ENCODE data around the gene SLC4A8.

DNA sequence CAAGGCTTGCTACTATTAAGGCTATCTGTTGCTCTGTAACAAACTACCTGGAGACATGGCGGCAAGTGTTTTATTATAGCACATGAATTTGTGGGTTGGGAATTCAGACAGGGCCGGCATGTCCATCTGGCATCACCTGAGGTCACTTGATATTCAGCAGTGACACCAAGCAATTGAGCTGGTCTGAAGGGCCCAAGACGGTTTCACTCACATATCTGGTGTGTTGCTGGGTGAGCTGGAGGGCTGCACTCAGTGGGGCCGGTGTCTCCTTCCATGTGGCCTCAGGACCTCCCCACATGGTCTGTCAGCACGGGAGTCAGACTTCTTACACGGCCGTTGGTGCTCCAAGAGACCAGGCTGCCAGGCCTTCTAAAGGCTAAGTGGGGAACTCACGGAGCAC is 114.0 kb downstream of the SLC4A8 start:
- TF ChIP-seq ZFP30 (CRISPR knock-in tag; IDR thresholded peaks at IDR 0.05), result no peak
- TF ChIP-seq, protein P1, sequence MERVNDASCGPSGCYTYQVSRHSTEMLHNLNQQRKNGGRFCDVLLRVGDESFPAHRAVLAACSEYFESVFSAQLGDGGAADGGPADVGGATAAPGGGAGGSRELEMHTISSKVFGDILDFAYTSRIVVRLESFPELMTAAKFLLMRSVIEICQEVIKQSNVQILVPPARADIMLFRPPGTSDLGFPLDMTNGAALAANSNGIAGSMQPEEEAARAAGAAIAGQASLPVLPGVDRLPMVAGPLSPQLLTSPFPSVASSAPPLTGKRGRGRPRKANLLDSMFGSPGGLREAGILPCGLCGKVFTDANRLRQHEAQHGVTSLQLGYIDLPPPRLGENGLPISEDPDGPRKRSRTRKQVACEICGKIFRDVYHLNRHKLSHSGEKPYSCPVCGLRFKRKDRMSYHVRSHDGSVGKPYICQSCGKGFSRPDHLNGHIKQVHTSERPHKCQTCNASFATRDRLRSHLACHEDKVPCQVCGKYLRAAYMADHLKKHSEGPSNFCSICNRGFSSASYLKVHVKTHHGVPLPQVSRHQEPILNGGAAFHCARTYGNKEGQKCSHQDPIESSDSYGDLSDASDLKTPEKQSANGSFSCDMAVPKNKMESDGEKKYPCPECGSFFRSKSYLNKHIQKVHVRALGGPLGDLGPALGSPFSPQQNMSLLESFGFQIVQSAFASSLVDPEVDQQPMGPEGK (CRISPR knock-in tag; IDR thresholded peaks at IDR 0.05; ENCODE audit: borderline replicate concordance), result no peak
- TF ChIP-seq ZNF8 (CRISPR knock-in tag; IDR thresholded peaks at IDR 0.05), result no peak
- TF ChIP-seq, protein P2, sequence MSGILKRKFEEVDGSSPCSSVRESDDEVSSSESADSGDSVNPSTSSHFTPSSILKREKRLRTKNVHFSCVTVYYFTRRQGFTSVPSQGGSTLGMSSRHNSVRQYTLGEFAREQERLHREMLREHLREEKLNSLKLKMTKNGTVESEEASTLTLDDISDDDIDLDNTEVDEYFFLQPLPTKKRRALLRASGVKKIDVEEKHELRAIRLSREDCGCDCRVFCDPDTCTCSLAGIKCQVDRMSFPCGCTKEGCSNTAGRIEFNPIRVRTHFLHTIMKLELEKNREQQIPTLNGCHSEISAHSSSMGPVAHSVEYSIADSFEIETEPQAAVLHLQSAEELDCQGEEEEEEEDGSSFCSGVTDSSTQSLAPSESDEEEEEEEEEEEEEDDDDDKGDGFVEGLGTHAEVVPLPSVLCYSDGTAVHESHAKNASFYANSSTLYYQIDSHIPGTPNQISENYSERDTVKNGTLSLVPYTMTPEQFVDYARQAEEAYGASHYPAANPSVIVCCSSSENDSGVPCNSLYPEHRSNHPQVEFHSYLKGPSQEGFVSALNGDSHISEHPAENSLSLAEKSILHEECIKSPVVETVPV (CRISPR knock-in tag; IDR thresholded peaks at IDR 0.05), result no peak
- TF ChIP-seq, protein P3, sequence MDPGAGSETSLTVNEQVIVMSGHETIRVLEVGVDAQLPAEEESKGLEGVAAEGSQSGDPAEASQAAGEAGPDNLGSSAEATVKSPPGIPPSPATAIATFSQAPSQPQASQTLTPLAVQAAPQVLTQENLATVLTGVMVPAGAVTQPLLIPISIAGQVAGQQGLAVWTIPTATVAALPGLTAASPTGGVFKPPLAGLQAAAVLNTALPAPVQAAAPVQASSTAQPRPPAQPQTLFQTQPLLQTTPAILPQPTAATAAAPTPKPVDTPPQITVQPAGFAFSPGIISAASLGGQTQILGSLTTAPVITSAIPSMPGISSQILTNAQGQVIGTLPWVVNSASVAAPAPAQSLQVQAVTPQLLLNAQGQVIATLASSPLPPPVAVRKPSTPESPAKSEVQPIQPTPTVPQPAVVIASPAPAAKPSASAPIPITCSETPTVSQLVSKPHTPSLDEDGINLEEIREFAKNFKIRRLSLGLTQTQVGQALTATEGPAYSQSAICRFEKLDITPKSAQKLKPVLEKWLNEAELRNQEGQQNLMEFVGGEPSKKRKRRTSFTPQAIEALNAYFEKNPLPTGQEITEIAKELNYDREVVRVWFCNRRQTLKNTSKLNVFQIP (CRISPR knock-in tag; IDR thresholded peaks at IDR 0.05; ENCODE audit: borderline replicate concordance, low read depth), result no peak
